GM19452 (cell line): ENCODE results near the gene OBSCN.

ENCODE experiments used
- ATAC-seq: cut with Tn5 transposase; IDR thresholded peaks from one replicate; pipeline ENCODE4 v1.9.1; 2021; ENCODE audit not compliant: unreplicated experiment

Gene OBSCN

DNA sequence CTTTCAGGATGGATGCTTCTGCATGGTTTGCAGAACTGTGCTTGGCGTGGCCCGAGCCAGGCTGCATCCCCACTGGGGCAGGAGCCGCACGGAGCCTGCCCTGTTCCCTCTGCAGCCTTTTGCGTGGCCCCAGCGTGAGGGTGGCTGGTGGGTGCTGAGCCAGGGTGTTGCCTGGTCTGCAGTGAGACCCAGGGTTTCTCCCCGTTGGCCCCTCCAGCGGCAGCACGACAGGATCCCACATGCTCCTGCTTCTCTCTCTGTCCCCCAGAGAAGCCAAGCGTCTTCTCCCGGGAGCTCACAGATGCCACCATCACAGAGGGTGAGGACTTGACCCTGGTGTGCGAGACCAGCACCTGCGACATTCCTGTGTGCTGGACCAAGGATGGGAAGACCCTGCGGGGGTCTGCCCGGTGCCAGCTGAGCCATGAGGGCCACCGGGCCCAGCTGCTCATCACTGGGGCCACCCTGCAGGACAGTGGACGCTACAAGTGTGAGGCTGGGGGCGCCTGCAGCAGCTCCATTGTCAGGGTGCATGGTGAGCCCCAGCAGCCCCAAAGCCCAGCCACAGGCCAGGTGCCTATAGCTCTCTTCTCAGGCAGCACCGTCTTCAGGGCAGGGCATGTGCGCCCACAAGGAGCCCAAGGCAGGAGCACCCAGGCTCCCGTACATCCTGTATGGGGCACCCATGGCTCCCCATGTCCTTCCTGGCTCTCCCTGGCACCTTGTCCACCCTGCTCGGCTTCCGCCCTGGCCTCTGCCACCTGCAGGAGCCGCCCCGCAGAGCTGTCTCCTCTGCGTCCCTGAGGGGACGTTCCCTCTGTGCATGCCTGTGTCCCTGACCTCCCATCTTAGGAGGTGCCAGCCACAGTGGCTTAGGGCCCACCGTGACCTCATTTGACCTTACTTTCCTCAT lies 78.9 kb downstream of the OBSCN start:
- ATAC-seq: no peak

DNA sequence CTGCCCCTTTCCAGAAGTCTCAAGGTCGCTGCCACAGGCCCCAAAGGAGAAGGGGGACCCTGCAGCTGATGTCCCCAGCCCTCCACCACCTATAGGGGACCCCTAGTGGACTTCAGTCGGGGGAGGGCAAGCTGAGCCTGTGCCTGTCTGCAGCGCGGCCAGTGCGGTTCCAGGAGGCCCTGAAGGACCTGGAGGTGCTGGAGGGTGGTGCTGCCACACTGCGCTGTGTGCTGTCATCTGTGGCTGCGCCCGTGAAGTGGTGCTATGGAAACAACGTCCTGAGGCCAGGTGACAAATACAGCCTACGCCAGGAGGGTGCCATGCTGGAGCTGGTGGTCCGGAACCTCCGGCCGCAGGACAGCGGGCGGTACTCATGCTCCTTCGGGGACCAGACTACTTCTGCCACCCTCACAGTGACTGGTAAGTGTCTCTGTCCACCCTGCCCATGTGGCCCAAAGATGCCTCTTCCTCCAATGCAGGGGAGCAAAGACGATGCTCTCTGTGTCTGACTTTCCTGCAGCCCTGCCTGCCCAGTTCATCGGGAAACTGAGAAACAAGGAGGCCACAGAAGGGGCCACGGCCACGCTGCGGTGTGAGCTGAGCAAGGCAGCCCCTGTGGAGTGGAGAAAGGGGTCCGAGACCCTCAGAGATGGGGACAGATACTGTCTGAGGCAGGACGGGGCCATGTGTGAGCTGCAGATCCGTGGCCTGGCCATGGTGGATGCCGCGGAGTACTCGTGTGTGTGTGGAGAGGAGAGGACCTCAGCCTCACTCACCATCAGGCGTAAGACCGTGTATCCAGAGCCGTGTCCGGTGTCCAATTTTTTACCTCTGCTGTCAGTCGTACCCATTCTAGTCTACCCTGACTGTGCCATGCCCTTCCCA lies 79.9 kb downstream of the OBSCN start:
- ATAC-seq: no peak

DNA sequence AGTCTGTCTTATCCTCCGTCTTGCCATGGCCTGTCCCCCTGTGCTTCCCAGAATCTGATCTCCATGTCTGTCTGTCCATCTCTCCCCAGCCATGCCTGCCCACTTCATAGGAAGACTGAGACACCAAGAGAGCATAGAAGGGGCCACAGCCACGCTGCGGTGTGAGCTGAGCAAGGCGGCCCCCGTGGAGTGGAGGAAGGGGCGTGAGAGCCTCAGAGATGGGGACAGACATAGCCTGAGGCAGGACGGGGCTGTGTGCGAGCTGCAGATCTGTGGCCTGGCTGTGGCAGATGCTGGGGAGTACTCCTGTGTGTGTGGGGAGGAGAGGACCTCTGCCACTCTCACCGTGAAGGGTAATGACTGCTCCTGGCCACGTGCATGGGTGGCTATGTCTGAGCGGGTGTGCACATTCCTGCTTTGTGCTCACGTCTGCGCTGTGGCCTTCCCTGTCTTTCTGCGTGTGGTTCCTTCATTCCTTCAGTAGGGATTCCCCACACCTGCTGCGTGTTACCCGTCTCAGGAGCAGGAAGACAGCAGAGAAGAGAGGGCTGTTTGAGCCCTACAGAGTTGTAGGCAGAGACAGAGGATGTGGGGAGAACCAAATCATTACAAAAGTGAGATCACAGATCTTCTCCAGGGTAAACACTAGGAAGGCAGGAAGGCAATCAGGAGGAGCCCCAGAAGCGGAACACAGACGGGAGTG lies 80.8 kb downstream of the OBSCN start:
- no peak for ATAC-seq

DNA sequence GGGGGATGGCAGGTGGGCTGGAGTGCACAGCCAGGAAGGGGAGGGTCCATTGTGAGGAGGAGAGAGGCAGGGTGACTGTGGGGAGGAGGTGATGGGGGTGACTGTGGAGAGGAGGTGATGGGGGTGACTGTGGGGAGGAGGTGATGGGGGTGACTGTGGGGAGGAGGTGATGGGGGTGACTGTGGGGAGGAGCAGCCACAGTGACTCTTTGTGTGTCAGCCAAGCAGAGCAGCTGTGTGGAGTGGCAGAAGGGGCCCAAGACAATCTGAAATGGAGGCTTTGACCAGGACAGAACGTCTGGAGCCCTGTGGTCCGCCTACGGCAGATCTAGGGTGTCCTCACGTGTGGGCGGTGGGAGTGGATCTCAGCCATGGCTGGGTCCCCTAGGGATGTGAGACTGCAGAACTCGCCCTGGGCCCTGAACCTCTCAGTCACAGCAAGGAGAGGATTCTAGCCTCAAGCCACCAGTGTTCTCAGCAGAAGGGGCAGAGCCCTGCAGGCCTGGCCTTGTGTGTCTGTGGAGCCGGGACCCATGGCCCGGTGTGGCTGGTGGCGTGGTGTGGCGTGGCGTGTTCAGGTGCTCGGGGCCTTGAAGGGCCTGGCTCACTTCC lies 81.5 kb downstream of the OBSCN start:
- ATAC-seq: no peak

DNA sequence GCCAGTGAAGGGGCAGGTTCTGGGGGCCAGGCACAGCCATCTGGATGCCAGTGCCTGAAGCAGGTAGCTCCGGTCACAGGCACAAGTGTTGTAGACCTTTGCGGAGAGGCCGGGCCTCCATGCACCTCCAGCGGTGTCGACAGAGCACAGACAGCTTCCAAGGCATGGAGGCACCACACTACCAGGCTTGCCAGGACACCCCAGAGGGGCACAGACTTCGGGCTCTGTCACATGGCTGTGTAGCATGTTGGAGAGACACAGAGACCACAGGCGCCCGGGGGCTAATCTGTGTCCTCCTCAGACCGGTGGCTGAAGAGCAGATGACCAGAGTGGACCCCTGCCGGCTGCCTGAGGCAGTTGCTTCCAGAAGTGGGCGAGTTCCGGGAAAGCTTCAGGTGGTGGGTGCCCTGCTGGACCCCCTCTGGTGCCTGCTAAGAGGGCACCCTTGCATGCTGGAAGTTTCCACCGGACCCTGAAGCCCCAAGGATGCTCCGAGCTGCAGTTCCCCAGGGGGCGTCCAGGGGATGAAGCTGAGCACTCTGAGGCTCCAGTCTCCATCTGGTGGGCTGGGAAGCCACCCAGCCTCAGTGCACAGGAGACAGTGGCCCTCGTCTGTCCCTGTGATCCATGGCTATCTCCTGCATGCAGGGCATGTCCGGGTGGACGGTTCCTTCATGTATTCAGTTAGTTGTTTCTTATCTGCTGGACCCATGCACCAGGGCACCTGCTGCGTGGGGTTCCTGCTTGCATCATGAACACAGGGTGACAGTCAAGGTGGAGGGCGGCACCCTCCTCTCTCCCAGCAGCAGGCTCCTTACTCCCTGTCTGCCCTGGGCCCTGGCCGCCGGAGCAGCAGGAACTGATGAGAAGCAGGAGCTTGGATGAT lies 82.4 kb downstream of the OBSCN start:
- ATAC-seq: no peak

DNA sequence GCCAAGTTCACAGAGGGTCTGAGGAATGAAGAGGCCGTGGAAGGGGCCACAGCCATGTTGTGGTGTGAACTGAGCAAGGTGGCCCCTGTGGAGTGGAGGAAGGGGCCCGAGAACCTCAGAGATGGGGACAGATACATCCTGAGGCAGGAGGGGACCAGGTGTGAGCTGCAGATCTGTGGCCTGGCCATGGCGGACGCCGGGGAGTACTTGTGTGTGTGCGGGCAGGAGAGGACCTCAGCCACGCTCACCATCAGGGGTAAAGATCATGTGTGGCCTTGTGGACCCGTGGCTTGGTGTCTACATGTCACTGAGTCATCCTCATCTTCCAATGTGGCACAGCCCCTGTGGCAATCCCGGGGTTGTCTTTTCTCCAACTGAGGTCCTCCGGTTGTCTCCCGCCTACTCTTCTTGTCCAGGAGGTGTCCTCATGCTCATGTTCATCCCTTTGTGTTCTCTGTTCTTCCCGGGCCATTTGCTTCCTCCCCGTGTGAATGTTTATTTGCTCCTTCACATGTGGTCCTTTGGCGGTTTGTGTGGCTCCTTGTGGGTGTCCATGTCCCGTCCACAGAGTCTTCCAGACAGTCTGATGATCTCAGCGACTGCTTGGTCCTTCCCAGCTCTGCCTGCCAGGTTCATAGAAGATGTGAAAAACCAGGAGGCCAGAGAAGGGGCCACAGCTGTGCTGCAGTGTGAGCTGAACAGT lies 84.2 kb downstream of the OBSCN start:
- ATAC-seq: no peak

DNA sequence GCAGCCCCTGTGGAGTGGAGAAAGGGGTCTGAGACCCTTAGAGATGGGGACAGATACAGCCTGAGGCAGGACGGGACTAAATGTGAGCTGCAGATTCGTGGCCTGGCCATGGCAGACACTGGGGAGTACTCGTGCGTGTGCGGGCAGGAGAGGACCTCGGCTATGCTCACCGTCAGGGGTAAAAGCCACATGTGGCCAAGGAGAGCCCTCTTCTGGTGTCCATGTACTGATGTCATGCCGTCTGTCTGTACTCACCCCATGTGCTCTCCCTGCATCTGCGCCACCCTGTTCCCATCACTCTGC lies 84.7 kb downstream of the OBSCN start:
- ATAC-seq: no peak

DNA sequence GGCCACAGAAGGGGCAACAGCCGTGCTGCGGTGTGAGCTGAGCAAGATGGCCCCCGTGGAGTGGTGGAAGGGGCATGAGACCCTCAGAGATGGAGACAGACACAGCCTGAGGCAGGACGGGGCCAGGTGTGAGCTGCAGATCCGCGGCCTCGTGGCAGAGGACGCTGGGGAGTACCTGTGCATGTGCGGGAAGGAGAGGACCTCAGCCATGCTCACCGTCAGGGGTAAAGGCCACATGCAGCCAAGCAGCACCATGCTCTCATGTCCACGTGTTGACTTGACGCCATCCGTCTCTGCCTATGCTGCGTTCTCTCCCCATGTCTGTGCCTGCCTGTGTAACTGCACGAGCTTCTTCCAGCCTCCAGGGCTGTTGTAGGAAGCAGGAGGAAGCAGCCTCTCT lies 85.5 kb downstream of the OBSCN start:
- ATAC-seq: no peak

DNA sequence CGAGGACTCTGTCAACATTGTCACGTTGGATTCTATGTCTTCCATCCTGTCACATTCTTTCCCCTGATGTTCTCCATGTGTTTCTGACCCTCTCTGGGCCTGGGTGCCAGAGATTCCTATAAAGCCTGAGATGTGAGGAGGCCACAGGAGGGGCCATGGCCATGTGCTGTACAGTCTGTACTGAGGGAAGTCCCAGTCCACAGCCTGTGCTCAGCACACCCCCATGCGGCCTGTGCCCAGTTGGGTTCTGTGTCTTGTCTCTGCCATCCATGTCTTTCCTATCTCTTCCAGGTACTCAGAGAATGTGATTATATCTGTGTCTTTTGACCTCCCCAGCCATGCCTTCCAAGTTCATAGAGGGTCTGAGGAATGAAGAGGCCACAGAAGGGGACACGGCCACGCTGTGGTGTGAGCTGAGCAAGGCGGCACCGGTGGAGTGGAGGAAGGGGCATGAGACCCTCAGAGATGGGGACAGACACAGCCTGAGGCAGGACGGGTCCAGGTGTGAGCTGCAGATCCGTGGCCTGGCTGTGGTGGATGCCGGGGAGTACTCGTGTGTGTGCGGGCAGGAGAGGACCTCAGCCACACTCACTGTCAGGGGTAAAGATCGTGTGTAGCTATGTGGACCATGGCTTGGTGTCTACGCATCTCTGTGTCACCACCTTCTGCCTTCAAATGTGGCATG lies 86.1 kb downstream of the OBSCN start:
- ATAC-seq: no peak

DNA sequence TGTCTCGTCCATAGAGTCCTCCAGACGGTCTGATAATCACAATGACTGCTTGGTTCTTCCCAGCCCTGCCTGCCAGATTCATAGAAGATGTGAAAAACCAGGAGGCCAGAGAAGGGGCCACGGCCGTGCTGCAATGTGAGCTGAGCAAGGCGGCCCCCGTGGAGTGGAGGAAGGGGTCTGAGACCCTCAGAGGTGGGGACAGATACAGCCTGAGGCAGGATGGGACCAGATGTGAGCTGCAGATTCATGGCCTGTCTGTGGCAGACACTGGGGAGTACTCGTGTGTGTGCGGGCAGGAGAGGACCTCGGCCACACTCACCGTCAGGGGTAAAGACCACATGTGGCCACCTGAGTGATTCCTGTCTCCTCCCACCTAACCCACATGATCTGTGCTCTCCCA lies 86.9 kb downstream of the OBSCN start:
- no peak for ATAC-seq

DNA sequence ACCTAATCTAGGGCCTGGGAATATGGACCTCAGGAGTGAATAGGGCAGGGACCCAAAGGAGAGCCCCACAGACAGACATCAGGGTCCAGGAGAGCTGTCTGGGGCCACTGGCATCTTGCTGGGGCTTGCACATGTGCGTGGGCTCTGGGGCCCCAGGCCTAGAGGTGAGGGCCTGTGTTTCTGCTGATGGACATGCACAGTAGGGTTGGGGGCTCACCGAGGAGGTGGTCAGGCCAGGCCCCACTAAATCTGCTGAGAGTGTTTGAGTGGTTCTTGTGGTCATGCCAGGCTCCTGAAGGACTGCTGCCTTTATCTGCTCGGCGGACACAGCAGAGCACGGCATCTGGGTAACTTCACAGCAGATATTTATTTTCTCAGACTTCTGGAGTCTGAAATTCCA lies 87.4 kb downstream of the OBSCN start:
- no peak for ATAC-seq

DNA sequence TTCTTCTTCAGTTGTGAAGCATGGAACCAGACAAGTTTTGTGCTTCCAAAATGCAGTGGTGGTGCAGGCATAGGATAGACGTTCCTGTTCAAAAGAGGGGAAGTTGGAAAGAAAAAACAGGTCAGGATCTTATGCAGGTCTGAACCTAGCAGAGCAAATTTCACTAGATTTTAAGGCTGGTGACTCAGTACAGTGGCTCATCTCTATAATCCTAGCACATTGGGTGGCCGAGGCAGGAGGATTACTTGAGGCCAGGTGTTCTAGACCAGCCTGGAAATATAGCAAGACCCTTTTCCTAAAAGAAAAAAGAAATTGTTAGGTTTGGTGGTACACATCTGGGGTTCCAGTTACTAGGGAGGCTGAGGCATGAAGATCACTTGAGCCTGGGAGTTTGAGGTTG lies 88.1 kb downstream of the OBSCN start:
- no peak for ATAC-seq

DNA sequence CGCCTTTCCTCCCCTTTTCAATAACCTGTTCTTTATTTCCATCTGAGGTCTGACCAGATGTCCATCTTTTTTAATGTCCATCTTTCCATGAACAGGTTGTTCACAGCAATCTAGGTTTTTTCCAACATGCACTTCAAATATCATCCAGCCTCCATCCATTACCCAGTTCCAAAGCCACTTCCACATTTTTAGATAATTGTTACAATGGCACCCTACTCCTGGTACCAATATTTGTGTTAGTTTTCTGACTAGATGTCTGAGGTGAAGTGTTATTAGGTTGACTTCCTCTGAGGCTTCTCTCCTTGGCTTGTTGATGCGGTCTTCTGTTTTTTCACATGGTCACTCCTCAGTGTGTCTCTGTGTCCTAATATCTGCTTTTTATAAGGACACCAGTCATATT lies 89.4 kb downstream of the OBSCN start:
- no peak for ATAC-seq

DNA sequence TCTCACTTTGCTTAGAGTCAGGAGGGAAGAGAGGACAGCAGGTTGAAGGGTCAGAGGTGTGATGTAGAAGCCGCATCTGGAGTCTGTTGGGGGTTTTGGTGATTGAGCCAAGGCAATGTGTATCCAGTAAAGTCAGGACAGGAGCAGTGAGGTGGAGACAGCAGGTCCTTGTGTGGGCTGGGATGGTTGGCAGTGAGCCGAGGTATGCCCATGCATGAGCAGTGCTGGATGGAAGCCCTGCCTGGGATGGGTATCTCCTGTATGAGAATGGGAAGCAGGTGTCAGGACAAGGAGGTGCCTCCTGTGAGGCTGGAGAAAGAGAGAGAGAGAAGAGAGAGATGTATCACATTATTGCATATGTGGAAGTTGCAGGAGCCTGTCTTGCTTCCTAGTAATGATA lies 90.0 kb downstream of the OBSCN start:
- no peak for ATAC-seq

DNA sequence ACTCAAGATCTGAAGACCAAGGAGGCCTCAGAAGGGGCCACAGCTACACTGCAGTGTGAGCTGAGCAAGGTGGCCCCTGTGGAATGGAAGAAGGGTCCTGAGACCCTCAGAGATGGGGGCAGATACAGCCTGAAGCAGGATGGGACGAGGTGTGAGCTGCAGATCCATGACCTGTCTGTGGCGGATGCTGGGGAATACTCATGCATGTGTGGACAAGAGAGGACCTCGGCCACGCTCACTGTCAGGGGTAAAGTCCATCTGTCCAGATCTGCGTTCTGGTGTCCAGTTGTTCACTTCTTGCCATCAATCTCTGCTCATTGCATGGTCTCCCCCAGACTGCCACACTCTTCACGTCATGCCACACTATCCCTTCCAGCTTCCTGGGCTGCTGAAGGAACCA lies 90.6 kb downstream of the OBSCN start:
- no peak for ATAC-seq

DNA sequence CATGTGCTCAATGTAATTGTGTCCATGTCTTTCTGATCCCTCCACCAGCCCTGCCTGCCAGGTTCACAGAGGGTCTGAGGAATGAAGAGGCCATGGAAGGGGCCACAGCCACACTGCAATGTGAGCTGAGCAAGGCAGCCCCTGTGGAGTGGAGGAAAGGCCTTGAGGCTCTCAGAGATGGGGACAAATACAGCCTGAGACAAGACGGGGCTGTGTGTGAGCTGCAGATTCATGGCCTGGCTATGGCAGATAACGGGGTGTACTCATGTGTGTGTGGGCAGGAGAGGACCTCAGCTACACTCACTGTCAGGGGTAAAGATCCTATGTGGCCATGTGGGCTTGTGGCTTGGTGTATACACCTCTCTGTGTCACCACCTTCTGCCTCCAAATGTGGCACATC lies 91.4 kb downstream of the OBSCN start:
- ATAC-seq: no peak

DNA sequence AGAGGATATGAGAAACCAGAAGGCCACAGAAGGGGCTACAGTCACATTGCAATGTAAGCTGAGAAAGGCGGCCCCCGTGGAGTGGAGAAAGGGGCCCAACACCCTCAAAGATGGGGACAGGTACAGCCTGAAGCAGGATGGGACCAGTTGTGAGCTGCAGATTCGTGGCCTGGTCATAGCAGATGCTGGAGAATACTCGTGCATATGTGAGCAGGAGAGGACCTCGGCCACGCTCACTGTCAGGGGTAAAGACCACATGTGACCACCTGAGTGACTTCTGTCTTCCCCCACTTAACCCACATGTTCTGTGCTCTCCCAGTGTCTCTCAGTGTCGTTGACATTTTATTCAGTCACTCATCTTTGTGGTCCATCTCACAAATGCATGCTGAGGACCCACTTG lies 92.1 kb downstream of the OBSCN start:
- ATAC-seq: no peak

DNA sequence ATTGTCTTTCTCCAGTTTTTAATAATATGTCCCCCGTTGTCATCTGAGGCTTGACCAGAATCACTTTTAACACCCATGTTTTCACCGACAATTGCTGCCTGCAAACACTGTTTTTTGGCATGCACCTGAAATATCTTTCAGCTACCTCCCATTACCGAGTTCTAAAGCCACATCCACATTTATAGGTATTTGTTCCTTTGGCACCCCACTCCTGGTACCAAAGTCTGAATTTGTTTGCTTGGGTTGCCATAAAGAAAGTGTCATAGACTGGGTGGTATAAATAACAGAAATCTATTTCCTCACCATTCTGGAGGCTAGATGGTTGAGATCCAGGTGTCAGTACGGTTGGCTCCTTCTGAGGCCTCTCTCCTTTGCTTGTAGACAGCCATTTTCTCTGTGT lies 94.2 kb downstream of the OBSCN start:
- no peak for ATAC-seq

DNA sequence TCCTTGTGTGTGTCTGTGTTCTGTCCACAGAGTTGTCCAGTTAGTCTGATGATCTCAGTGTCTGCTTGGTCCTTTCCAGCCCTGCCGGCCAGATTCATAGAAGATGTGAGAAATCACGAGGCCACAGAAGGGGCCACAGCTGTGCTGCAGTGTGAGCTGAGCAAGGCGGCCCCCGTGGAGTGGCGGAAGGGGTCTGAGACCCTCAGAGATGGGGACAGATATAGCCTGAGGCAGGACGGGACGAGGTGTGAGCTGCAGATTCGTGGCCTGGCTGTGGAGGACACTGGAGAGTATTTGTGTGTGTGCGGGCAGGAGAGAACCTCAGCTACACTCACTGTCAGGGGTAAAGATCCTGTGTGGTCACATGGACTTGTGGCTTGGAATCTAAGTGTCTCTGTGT lies 95.8 kb downstream of the OBSCN start:
- no peak for ATAC-seq
